ENCODE data around the gene PPP2R3A.
"Not testable (repeated sequence)": the region's sequence is repeated elsewhere in the genome, so short reads cannot be mapped to it uniquely, and the experiment has no call there.

PPP2R3A gene

GRCh38 chr3:136075811-136076210 is 110.3 kb downstream of the PPP2R3A start:
- TF ChIP-seq, protein P1, sequence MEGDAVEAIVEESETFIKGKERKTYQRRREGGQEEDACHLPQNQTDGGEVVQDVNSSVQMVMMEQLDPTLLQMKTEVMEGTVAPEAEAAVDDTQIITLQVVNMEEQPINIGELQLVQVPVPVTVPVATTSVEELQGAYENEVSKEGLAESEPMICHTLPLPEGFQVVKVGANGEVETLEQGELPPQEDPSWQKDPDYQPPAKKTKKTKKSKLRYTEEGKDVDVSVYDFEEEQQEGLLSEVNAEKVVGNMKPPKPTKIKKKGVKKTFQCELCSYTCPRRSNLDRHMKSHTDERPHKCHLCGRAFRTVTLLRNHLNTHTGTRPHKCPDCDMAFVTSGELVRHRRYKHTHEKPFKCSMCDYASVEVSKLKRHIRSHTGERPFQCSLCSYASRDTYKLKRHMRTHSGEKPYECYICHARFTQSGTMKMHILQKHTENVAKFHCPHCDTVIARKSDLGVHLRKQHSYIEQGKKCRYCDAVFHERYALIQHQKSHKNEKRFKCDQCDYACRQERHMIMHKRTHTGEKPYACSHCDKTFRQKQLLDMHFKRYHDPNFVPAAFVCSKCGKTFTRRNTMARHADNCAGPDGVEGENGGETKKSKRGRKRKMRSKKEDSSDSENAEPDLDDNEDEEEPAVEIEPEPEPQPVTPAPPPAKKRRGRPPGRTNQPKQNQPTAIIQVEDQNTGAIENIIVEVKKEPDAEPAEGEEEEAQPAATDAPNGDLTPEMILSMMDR (IDR thresholded peaks at IDR 0.05; ENCODE audit: unreplicated experiment in 3 of 3): no peak
- no peaks in the 10 kb centered on the region for H3K9me3 Mint-ChIP-seq
- H3K27me3 Mint-ChIP-seq (ENCODE audit: low read depth): no peaks in the 10 kb centered on the region
- peaks cover 10% of the 10 kb centered on the region for H3K4me1 Mint-ChIP-seq
- no peak overlapping the region for H3K27ac Mint-ChIP-seq
- peaks cover 18% of the 10 kb centered on the region for H3K36me3 Mint-ChIP-seq (ENCODE audit: low read depth)
- H3K4me3 Mint-ChIP-seq: no peak overlapping the region

GRCh38 chr3:136078421-136079364 is 113.2 kb downstream of the PPP2R3A start:
- Mint-ChIP-seq H3K27ac (no peak overlapping the region), H3K4me1 (no peaks in the 10 kb centered on the region), H3K9me3 (peaks cover 4% of the 10 kb centered on the region), H3K4me3 (no peak overlapping the region), H3K27me3 (ENCODE audit: low read depth) (no peaks in the 10 kb centered on the region), H3K36me3 (ENCODE audit: low read depth) (peaks cover 38% of the 10 kb centered on the region)
- TF ChIP-seq, protein P1 (IDR thresholded peaks at IDR 0.05; ENCODE audit: unreplicated experiment in 3 of 3): peak; percentile 34 to 63 (median 53)

DNA sequence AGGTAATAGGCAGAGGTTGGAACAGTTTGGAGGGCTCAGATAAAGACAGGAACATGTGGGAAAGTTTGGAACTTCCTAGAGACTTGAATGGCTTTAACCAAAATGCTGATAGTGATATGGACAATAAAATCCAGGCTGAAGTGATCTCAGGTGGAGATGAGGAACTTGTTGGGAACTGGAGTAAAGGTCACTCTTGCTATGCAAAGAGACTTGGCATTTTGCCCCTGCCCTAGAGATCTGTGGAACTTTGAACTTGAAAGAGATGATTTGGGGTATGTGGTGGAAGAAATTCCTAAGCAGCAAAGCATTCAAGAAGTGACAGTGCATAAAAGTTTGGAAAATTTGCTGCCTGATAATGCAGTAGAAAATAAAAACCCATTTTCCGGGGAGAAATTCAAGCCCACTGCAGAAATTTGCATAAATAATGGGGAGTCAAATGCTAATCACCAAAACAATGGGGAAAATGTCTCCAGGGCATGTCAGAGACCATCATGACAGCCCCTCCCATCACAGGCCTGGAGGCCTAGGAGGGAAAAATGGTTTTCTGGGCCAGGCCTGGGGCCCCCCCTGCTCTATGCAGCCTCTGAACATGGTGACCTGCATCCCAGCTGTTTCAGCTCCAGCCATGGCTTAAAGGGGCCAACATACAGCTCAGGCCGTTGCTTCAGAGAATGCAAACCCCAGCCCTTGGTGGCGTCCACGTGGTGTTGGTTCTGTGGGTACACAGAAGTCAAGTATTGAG is 118.3 kb downstream of the PPP2R3A start:
- H3K27me3 Mint-ChIP-seq (ENCODE audit: low read depth); H3K4me1 Mint-ChIP-seq; H3K27ac Mint-ChIP-seq; H3K4me3 Mint-ChIP-seq: not testable (repeated sequence)
- peaks cover 19% of the 10 kb centered on the region for H3K9me3 Mint-ChIP-seq
- H3K36me3 Mint-ChIP-seq (ENCODE audit: low read depth): peaks cover 88% of the 10 kb centered on the region

DNA sequence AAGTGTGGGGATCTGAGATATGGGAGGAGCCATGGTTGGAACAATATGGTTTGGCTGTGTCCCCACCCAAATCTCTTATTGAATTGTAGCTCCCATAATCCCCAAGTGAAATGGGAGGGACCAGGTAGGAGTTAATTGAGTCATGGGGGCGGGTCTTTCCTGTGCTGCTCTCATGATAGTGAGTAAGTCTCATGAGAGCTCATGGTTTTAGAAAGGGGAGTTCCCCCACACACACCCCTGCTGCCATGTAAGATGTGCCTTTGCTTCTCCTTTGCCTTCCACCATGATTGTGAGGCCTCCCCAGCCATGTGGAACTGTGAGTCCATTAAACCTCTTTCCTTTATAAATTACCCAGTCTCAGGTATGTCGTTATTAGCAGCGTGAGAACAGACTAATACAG is 119.5 kb downstream of the PPP2R3A start:
- not testable (repeated sequence) for H3K4me3 Mint-ChIP-seq; H3K27ac Mint-ChIP-seq; H3K27me3 Mint-ChIP-seq (ENCODE audit: low read depth); H3K4me1 Mint-ChIP-seq
- Mint-ChIP-seq H3K9me3 (peaks cover 20% of the 10 kb centered on the region), H3K36me3 (ENCODE audit: low read depth) (peaks cover 95% of the 10 kb centered on the region)

GRCh38 chr3:136093771-136094170 is 128.2 kb downstream of the PPP2R3A start:
- peaks cover 62% of the 10 kb centered on the region for H3K36me3 Mint-ChIP-seq (ENCODE audit: low read depth)
- H3K4me1 Mint-ChIP-seq: no peaks in the 10 kb centered on the region
- H3K27me3 Mint-ChIP-seq (ENCODE audit: low read depth): no peaks in the 10 kb centered on the region
- H3K4me3 Mint-ChIP-seq: no peak overlapping the region
- H3K9me3 Mint-ChIP-seq: peaks cover 5% of the 10 kb centered on the region
- TF ChIP-seq, protein P1 (IDR thresholded peaks at IDR 0.05; ENCODE audit: unreplicated experiment in 3 of 3): no peak
- no peak overlapping the region for H3K27ac Mint-ChIP-seq

DNA sequence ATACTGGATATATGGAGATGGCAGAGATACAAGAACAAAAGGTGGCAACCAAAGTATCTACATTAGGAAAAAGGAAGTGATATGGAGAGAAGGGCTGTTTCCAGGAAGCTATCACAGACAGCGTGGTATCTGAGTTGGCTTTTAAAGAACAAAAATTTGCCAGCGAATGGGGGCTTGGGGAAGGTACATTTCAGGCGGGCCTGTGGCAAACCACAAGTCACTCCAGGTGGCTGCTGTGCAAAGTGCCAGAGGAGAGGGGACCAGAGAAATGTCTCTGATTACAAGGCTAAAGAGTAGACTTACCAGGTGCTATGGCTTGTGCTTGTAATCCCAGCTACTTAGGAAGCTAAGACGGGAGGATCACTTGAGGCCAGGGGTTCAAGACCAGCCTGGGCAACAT is 139.5 kb downstream of the PPP2R3A start:
- TF ChIP-seq, protein P1 (IDR thresholded peaks at IDR 0.05; ENCODE audit: unreplicated experiment in 3 of 3): no peak
- H3K27ac Mint-ChIP-seq: no peak overlapping the region
- no peaks in the 10 kb centered on the region for H3K9me3 Mint-ChIP-seq
- peaks cover 67% of the 10 kb centered on the region for H3K36me3 Mint-ChIP-seq (ENCODE audit: low read depth)
- H3K4me1 Mint-ChIP-seq: no peaks in the 10 kb centered on the region
- H3K27me3 Mint-ChIP-seq (ENCODE audit: low read depth): no peaks in the 10 kb centered on the region
- H3K4me3 Mint-ChIP-seq: no peak overlapping the region
